Fibroblast of skin of left quadriceps (primary cell): ENCODE results near the gene MYT1.

Experiments
- DNase-seq, 2 experiments: peaks; one replicate each; pipeline ENCODE4 v3.0.0-alpha.2; 2013; ENCODE audit warnings: low read depth in 2 of 2

MYT1 gene

DNA sequence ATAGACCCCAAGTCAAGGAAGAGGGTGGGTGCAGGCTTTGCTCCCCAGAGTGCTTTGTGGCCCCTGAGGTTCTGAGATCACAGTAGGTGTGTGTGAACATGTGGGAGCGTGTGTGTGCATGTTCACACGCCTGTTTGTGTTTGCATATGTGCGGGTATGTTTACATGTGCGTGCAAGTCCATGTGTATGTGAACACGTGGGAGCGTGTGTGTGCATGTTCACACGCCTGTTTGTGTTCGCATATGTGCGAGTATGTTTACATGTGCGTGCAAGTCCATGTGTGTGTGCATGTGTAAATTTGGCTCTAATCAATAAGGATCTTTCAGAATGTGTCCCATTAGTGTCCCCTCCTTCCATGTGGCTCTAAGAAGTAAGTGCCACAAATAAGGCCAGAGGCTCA is 49.9 kb downstream of the MYT1 start:
- DNase-seq, result no peak

DNA sequence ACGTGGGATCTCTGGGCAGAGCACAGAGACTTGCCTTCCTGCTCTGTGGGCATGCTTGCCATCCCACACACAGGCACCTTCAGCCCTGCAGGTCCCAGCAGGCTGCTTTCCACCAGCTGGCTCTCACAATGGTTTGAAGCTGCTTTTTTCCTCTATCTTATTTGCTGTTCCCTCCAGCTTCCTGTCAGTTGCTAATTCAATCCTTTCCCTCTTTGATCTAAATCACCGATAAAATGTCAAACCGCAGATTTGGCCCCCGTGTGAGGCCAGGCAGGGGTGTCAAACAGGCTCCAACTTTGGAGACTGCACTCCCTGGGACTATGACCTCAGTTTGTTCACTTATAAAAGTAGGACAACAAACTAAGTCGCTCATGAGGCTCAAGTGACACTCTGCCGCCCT is 50.7 kb downstream of the MYT1 start:
- no peak for DNase-seq

DNA sequence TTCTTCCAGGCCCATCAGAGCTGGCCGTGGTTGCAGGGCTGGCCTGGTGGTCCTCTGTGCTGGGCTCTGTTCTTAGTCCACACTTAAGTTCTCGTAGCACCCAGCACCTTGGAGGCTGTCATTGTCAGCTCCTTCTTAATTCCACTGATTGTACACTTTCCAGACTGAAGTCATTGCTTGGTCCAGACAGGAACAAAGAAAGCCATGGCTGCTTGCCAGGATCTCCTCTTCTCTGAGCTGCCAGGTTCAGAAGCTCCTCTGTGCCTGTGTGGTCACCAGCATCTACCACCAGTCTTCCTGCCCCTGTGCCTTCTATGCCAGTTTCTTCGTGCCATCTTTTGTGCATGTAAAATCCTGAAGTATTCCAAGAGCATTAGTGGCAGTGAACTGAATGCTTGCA is 51.8 kb downstream of the MYT1 start:
- DNase-seq, result no peak

DNA sequence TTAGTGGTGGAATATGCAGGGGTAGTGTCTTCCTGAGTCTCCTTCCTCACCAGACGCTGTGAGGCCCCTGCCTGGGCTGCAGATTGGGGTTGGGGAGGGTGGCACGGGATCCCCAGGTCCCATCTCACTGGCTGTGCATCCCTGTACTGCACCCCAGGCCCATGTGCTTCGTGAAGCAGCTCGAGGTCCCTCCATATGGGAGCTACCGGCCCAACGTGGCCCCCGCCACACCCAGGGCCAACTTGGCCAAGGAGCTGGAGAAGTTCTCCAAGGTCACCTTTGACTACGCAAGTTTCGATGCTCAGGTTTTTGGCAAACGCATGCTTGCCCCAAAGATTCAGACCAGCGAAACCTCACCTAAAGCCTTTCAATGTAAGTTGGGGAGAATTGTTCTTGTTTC is 52.7 kb downstream of the MYT1 start:
- DNase-seq, result no peak

DNA sequence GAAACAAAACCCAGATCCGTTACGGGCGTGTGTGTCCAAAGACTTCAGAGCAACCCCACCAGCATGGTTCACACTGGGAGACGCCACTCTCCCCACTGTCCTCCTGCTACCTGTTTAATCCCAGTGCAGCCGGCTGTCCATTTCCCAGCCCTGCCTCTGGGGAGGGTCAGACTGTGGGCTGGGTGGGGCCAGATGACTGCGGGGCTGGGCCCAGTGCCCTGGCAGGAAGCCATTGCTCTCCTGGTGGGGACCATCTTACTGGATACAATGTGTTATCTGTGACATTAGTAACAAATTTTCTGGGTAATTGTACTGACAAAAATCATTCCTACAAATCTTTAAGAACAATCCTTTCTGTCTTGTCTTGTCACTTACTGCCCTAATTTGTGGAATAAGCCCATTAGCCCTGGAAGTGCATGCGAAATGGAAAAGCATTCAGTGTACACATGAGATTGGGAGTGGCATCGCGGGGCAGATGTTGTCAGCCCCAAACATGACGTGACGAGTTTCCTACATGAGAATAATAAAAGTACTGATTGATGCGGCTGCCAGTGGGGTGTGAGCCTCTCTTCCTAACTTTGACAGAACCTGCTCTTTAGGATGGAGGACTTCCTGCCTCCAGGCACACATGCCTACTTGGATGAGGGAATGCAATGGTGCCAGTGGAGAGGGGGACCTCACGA is 53.4 kb downstream of the MYT1 start:
- DNase-seq, result no peak

DNA sequence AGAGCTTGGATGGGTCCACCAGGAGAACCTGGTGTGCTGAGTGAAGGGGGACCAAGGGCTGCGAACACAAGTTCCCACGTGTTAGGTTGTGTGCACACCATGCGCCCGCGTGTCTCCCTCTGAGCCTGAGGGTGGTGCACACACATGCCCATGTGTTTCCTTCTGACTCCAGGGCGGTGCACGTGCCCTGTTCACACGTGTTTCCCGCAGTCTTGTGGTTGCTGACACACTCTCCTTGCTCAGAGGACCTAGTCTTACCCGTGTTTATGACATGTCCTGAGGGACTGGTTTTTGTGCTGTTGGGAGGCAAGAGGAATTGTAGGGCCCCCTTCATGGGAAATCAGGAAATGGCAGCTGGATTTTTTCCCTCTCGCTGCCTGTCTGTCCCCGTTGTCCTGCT is 55.0 kb downstream of the MYT1 start:
- DNase-seq, result no peak

DNA sequence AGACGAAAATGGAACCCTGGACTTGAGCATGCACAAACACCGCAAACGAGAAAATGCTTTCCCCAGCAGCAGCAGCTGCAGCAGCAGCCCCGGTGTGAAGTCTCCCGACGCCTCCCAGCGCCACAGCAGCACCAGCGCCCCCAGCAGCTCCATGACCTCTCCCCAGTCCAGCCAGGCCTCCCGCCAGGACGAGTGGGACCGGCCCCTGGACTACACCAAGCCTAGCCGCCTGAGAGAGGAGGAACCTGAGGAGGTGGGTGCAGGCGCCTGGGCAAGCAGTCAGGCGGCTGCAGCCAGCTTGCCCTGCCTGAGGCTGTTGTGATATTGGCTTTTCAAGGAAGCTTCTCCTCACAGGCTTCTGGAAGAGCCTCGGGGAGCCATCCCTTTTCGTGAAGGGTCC is 55.5 kb downstream of the MYT1 start:
- DNase-seq, result no peak

DNA sequence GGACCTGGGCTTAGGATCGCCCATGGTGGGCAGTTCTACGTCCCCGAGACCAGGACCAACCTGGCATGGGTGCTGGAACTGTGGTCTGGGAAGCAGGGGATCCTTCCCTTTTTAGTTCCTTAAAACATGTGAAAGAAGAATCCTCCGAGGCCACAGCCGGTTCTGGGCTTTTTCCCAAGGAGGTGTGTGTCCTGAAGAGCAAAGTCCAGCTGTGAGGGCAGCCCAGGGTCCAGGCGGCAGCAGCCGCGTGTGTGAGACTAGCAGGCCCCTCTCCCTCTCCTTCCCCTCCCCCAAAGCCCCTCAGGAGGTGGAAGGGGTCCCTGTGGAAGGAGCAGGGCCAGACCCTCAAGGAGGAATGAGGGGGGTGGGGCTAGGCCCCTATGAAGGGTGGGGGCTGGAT is 56.2 kb downstream of the MYT1 start:
- DNase-seq, result no peak

DNA sequence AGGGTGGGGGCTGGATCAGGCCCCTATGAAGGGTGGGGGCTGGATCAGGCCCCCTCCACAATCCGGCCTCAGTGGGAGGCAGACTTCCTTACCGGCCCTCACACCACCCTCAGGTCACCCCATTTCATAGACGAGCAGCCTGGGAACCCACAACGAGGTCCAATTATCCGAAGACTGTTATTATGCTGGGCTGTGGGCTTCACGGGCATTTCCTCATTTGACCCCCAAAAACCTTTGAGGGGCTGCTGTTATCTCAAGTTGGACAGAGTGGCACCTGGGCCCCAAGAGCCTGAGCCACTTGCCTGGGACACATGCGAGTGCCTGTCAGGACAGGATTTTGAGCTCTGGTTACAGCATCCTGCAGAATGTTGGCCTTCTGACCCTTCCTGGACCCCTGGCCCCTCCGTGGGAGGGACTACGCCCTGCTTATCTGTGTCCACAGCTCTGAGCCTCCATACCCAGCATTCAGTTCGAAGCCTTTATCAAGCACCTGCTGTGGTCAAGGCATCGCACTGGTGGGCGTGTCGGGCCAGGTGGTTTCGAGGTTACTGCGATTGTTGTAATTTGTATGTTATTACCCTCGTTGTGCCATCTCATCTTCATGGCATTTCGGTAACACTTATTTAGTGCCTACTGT is 56.8 kb downstream of the MYT1 start:
- no peak for DNase-seq

DNA sequence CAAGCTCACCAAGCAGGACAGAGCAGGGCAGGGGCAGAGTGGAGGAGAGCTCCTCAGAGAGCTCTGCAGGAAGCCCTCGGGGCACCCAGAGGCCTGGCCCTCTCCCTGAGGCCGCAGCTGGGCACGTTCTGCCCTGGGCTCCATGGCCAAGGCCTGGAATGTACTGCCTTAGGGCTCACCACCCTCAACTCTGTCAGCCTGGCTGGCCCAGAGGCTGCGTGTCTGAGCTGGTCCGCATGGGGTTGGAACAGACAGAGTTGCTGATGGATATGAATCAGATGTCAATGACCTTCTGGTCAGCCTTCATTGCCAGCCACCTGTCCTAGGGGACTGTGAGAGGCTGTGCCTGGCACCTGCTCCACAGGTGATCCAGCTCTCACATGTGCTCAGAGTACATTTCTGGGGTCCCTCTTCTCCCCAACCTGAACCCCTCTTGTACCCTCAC is 58.1 kb downstream of the MYT1 start:
- DNase-seq, result no peak

DNA sequence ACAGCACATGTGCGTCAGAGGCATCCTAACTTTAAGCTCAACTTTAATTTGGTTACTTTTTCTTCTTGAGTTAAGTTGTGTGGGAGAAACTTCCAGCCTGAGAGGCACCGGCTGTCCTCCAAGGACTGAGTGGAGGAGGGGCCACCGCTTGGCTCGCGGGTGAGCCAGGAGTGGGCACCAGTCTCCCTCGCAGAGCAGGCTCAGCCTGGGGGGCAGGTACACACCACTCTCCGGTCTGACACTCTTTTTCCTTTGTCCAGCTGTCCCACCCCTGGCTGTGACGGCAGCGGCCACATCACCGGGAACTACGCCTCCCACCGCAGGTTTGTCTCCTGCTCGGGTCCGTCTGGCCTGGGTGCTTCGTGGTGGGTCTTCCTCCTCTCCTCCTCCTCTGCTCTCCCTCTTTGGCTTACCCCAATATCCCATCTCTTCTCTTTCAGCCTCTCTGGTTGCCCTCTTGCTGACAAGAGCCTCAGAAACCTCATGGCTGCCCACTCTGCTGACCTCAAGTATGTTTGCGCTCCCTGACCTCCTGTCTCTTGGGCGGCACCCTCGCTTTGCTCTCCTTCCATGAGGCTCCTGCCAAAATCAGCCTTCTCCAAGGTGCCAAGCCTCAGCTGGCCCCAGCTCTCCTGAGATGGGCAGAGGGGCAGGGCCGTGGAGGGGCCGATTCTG is 58.7 kb downstream of the MYT1 start:
- no peak for DNase-seq

DNA sequence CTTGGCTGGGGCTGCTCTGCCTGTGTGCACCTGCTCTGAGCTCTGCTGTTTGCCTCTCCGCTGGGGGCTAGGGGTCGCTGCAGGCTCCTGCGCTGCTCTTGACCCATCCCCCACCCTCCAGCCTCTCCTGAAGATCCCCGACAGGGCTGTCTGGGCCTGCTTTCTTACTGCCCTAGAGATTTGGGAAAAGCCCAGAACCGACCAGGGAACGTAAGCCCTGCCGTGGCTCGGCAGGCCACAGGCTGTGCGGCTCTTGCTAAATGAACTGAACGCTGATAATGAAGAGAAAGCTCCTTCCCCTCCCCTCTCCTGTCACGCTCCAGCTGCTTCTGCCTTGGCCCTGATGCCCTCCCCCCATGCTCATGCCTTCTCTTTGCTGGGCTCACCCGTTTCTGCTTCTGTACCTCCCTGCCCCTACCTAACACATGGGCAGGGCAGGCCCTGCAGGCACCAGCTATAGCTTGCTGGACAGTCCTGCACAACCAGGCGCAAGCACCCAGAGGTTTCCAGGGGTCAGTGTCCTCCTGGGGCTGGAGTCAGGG is 59.3 kb downstream of the MYT1 start:
- DNase-seq, result peak; percentile 16 to 20

DNA sequence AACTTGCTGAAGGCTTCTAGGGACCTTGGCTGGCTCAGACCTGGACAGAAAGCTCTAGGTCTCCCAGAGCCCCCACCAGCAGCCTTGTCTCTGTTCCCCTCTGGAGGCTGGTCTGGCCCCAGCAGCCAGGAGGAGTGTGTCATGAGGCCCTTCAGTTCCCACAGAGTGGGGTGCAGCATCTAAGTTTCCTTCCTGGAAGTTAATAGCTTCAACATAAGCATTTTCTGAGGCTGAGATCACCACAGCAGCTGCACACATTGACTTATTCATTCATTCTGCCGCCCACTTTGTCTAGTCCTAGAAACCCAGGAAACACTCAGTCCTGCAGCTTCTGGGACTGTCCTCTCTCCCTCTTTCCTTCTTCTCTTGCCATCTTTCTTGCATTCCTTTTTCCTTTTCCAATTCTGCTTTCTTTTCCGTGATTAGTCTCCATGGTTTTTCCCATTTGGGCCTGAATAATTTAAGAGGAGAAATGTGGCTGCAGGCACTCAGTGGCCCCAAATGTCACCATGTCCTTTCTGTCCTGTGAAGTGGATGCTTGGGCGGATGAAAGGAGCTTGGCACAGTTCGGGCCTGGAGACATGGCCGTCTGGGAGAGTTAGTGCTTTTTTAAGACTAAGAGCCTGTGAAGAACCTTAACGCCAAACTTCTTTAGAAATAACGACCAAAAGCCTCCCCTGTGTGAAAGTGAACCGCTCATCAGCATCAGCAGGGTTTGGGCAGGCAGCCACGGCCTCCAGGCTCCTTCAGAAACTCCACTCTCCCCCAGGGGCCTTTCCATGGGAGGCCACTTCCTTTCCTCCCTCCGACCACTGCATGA is 60.3 kb downstream of the MYT1 start:
- DNase-seq, result peak; percentile 82 to 83

DNA sequence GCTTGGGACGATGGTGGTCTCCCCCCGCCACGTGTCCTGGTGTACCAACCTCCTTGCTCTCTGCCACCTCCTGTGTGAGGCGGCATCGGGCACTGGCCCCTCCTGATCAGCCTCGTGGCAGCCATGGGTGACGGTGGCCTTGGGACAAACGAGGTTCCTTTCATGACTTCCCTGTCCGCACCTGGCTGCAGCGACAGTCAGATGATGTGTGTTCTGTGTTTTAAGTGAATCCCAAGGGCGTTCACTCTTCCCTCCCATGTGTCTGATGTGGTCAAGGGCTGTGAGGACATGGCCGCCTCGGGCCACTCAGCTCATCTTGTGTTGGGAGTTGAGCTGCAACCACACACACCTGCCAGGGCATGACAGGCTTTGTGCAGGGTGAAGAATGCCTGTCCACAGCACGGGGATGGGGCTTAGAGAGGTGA is 60.9 kb downstream of the MYT1 start:
- no peak for DNase-seq

DNA sequence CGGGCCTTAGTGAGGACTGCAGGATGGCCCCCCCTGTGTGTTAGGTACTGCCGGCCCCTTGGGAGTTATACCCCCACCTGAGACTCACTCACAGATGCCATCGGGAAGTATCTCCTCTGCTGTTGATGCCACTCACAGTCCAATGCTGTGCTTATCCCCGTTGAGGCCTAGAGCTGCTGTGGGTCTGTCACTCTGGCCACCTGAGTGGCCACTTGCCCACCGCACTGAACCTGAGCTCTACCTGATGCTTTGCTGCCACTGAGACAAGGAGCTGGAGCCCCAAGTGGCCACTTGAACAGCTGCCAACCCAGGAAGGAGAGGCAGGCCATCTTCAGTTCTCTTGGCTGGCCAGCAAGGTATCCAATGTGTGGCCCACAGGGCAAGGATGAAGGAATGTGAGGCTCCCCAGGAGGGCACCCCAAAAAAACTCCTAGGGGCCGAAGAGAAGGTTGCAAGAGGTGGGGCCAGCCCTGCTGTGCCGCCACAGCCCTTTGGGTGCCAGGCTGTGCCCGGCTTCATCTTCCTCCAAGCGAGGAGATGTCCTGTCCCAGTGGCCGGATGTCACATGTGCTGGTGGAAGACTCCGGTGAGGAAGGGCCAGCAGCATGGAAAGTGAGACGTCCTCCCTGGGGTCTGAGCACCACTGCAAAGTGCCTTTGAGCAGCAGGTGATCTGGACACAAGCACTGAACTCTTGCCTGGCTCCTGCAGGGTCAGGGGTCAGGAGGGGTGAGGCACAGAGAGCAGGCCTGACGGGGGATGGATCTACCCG is 61.8 kb downstream of the MYT1 start:
- DNase-seq, result no peak

DNA sequence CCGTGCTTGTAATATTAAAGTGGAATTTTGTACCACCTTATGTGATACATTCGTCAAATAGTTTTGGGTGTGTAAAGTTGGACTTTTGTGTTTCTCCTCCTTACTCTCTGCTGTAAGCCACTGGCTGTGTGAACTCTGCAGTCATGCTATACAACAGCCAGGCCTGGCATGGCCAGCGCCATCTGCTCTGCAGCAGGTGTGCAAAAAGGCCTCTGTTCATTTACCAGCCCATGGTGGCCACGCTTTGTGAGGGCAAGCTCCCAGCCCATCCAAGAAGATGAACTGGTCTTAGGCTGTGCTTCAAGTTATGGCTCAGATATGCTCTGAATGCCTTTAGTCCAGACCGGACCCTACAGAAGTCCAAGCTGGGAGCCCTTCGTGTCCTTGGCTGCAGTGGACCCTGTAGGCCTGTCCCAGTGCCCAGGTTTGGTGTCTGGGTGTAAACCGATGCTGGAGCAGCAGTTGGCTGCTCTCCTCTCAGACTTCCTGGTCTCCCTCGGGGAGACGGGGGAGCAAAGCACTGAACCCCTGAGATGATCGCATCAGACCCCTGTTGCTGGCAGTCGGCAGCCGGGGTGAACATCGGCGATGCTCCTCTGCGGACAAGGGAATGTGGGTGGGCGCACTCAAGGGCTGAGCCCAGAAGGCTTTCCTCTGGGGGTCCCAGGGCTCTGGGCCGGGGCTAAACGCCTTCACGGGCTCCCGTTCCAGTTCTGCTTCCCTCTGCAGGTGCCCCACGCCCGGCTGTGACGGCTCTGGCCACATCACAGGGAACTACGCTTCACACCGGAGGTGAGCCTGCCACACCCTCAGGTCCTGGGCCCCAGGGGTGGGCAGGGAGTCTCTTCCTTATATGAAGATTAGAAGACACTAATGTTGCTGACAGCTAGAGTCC is 62.7 kb downstream of the MYT1 start:
- no peak for DNase-seq

DNA sequence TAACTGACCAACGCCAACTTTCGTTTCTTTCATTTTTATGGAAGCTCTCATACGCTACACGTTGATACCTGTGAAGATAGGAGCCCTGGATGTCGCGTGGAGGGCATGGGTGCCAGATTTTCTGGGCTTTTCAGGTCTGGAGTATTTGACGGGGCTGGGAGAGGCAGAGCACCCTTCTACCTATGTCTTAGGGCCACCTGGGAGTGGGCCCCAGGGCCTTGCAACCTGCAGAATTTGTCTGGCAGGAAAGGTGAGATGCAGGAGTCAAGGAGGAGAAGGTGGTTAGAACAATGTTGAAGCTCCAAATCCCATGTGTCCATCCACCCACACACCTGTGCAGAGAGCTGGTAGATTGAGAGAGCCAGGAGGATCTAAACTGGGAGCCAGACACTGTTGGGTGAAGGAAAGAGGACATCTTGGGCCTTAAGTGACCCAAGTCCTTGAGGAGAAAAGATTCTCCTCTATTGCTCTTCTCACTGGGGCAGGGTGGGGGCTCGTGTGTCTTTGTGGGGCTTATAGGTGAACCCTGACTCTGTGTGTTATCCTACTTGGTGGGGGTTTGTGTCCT is 63.9 kb downstream of the MYT1 start:
- no peak for DNase-seq

DNA sequence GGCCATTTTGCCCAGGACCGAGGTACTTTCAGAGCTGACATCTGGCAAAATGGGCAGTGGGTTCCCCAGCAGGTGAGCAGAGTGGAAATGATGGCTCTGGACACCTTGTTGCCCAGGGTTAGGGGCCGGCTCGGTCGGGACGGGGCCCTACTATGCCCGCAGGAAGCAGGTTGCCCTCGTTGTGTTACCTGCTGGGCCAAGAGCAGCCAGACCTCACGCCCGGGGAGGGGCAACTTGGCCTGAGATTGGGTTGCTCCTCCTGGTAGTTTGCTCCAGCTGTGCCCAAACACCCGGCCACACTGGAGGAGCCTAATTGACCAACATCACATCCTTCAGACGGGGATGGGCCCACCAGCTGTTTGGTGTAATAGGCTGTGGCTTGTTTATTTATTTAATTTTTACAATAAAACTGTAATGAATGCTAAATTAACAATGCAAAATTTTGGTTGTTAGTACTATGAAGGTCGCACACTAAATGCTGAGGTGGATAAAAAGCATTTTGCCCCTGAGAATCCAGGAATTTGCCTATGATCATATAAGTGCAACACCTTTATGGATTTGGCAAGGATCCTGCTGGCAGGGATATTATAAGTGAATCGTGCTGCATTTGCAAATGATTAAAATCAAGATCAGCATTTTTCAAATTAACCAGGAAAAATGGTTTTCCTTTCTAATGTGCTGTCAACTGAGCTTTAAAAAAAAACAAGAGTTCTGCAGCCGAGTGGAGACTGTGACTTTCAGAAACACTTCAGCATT is 64.7 kb downstream of the MYT1 start:
- no peak for DNase-seq

DNA sequence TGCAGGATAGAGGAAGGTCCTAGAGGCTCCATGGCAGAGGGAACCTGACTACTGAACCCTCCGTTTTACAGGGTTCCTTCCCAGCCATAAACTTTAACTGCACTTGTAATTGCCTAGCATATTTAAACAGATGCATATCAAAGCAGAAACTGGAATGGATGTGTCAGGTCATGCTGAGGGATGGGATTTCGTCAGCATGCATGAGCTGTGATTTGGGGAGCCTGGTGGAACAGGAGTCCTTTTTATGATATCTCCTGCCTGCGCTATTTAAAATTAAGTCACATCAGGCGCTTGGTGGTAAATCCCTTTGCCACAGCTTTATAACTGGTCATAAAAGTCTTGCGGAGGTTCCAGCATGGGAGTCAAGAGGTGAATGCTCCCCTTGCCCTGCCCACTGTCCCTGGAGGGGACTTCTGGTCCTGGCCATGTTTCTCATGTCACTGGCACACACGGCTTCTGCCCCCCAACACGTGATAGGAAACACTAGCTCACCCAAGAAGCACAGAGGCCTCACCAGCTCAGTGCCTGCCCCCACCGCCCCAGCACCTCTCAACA is 65.3 kb downstream of the MYT1 start:
- DNase-seq, result no peak
